Heart left ventricle (tissue), 16 donors: ENCODE measurements around the gene VAPA. TPM values are rescaled to one million over a fixed set of nuclear protein-coding genes. Genes with fewer than 3 reads are reported as not detected.
A peak's percentile ranks its signal among the peaks of the same experiment; 100 is the strongest.

Experiments used
- ATAC-seq, 4 donors: fragments of 200-7000 bp; cut with Tn5 transposase; one replicate each; pipeline ENCODE4 v1.9.1; 2020 to 2022; ENCODE audit warnings: moderate library complexity in 4 of 4, mild to moderate bottlenecking in 3 of 4, moderate number of reproducible peaks in 1 of 4
- DNase-seq, 5 donors: peaks; one replicate each; pipeline ENCODE4 v3.0.0-alpha.2; 2020
- H3K27ac ChIP-seq, 12 donors: fragments of 200-600 bp; sonication (generic) in 4 of 12; one replicate each; pipeline versions ENCODE4 v1.5.0 to v1.8.0; 2016 to 2022; ENCODE audit warnings: mild to moderate bottlenecking in 2 of 12
- H3K27me3 ChIP-seq, 9 donors: fragments of 200-600 bp; sonication (generic) in 2 of 9; one replicate each; pipeline versions ENCODE4 v1.5.1 to v1.8.0; 2016 to 2022; ENCODE audit warnings: mild to moderate bottlenecking in 3 of 9
- H3K36me3 ChIP-seq, 9 donors: fragments of 200-600 bp; sonication (generic) in 2 of 9; one replicate each; pipeline versions ENCODE4 v1.5.0 to v1.8.0; 2018 to 2022; ENCODE audit warnings: mild to moderate bottlenecking in 2 of 9
- H3K4me1 ChIP-seq, 12 donors: fragments of 200-600 bp; sonication (generic) in 4 of 12; one replicate each; pipeline versions ENCODE4 v1.5.0 to v1.8.0; 2016 to 2022; ENCODE audit warnings: mild to moderate bottlenecking in 3 of 12
- H3K4me3 ChIP-seq, 12 donors: fragments of 200-600 bp; sonication (generic) in 4 of 12; one replicate each; pipeline versions ENCODE4 v1.5.0 to v1.8.0; 2017 to 2022; ENCODE audit warnings: mild to moderate bottlenecking in 9 of 12, moderate library complexity in 4 of 12
- H3K9me3 ChIP-seq, 12 donors: fragments of 200-600 bp; sonication (generic) in 4 of 12; one replicate each; pipeline versions ENCODE4 v1.5.0 to v1.8.0; 2016 to 2022; ENCODE audit warnings: mild to moderate bottlenecking in 1 of 12
- POLR2A ChIP-seq, 2 donors: fragments of 450-650 bp; IDR thresholded peaks; one replicate each; pipeline ENCODE4 v1.6.1; 2017; ENCODE audit warnings: antibody characterized with exemption in 2 of 2, mild to moderate bottlenecking in 2 of 2, moderate library complexity in 2 of 2
- WGBS, 4 donors: extraction: QIAGEN DNeasy Blood & Tissue Kit in 2 of 4; methylation state at CpG; one replicate each; pipeline versions ENCODE4 v1.1.5 to v1.1.7; 2013 to 2018; 5-methylcytosine and 5-hydroxymethylcytosine counted together
- intact Hi-C, 10 donors: fragments of 100-400 bp; cut with DNase I; formaldehyde crosslinking; loops; one replicate each; pipeline versions ENCODE4 v1.11.1 to v1.14.2; 2022
- long read RNA-seq, 3 donors: library from polyadenylated mRNA; unstranded; transcript quantifications; one replicate each; pipeline ENCODE4 v2.0.0, GENCODE V29; 2020 to 2021
- polyA plus RNA-seq, 2 donors: library from polyadenylated mRNA; stranded (reverse); fragments of 200-250 nt; gene quantifications; one replicate each; pipeline ENCODE4 v1.2.3, GENCODE V29; 2013
- total RNA-seq, 9 donors: library from RNA; depleted of rRNA in 2 of 9; stranded (reverse); fragments of >200 nt in 2 of 9; fragmentation: NEBNext Ultra II Directional in 3 of 9; extraction: Animal tissue kit (Norgen Biotek cat#: 25700) in 3 of 9; gene quantifications; one replicate each; pipeline versions ENCODE4 v1.1.0 to v1.2.4, GENCODE V29; 2016 to 2023
- TF ChIP-seq, protein P1 (sequence below), 12 donors: fragments of 200-600 bp; sonication (generic) in 4 of 12; IDR thresholded peaks; one replicate each; pipeline versions ENCODE4 v1.5.0 to v1.8.0; 2018 to 2022; ENCODE audit warnings: antibody characterized with exemption in 12 of 12, mild to moderate bottlenecking in 5 of 12
- donor health status: ischemic (EF 13 %, LVEDD 7.1; RV severe dilation, severe dysfunction).
- donor health status: healthy with polysubstance abuse.
- donor health status: DM: no; HTN: yes; CAD: no.
- donor health status: DM: no; HTN: no; CAD: no.
- donor health status: ischemic (EF 25% LVEDD 6.9; RV normal size, moderate dysfunction).
- donor health status: ischemic (EF 25% LVEDD 5.7; RV mildly dilated, moderate dysfunction).
- donor health status: healthy.
- donor health status: DM: yes; HTN: yes; CAD: no.
- donor health status: ischemic (EF 35%, LVEDD 5.7; RV mildly dilated, moderate dysfunction).
- donor health status: nonischemic (EF 11% LVEDD 7.7; RV severe dilation, severe dysfunction).
- donor health status: DM: yes; HTN: yes; CAD: no.
- donor health status: PGD.
- donor health status: ischemic (EF 29% LVEDD 5.4; RV normal size, mild dysfunction).
- donor health status: nonischemic (EF 23%, LVEDD 6.1; RV moderate dilation, normal function).

Gene VAPA, protein sequence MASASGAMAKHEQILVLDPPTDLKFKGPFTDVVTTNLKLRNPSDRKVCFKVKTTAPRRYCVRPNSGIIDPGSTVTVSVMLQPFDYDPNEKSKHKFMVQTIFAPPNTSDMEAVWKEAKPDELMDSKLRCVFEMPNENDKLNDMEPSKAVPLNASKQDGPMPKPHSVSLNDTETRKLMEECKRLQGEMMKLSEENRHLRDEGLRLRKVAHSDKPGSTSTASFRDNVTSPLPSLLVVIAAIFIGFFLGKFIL
- total RNA-seq (100 to 1,000 TPM; 186 to 289 (median 219) TPM), polyA plus RNA-seq (100 to 1,000 TPM; 107 to 186 TPM)
- long read RNA-seq, donor 1, full-length matches to known transcripts, result 308 of 324 reads
- long read RNA-seq, donor 1, partial matches to known transcripts, result 1 of 324 reads
- long read RNA-seq, donor 1, other reads (novel, unspliced or antisense), result 15 of 324 reads
- long read RNA-seq, donor 2, full-length matches to known transcripts, result 1,117 of 1,140 reads
- long read RNA-seq, donor 2, partial matches to known transcripts, result 1 of 1,140 reads
- long read RNA-seq, donor 2, other reads (novel, unspliced or antisense), result 22 of 1,140 reads
- long read RNA-seq, donor 3, full-length matches to known transcripts, result 257 of 266 reads
- long read RNA-seq, donor 3, partial matches to known transcripts, result 0 of 266 reads
- long read RNA-seq, donor 3, other reads (novel, unspliced or antisense), result 9 of 266 reads

DNA sequence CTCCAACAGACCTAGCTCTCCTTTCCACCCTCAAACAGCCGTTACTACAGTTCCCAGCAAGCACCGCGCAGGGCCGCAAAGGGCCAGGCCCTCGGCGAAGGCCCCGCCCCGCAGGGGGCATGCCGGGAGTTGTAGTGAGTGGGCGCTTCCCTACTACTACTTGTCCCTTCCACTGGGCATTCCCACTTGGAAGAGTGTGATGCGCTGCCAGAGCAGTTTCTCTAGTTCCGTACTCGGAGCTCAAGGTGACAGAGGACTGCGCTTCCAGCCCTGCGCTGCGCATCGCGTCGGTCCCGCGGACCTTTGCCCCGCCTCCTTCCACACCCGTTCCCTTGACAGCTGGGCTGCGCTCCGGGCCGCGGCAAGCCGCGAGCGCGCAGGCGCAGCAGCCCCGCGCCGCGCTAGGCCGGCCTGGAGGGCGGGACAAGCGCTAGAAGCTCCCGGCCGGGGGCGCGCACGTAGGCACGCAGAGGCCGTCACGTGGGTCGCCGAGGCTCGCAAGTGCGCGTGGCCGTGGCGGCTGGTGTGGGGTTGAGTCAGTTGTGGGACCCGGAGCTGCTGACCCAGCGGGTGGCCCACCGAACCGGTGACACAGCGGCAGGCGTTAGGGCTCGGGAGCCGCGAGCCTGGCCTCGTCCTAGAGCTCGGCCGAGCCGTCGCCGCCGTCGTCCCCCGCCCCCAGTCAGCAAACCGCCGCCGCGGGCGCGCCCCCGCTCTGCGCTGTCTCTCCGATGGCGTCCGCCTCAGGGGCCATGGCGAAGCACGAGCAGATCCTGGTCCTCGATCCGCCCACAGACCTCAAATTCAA lies at the start of gene VAPA:
TSS of gene VAPA (plus strand) at position 491 of the 808 bp plus-strand sequence. CDS start at position 732, 241 bp downstream.
- peak; percentile 95 to 98 (median 96) for ATAC-seq
- Histone ChIP-seq H3K4me1 (peaks cover 0 to 41% (median 36%) of the 10 kb centered on the region in 12 donors), H3K27ac (peak within 1 kb of the TSS; percentile 99 to 100 (median 99)), H3K9me3 (no peaks in the 10 kb centered on the region), H3K27me3 (no peaks in the 10 kb centered on the region), H3K4me3 (peak within 1 kb of the TSS; percentile 71 to 98 (median 94)), H3K36me3 (no peaks in the 10 kb centered on the region)
- peak; percentile 95 to 98 (median 96) for DNase-seq
- intact Hi-C loops, result loop anchor here in 6 of 10 donors (5.0 to 10.0 kb wide), 11 partner anchors 36 to 614 kb away; partner anchors contain the start of genes RAB31 (in 2 of the 6), NAPG (in 1 of the 6) and PPP4R1 (in 1 of the 6)
- TF ChIP-seq, protein P1, sequence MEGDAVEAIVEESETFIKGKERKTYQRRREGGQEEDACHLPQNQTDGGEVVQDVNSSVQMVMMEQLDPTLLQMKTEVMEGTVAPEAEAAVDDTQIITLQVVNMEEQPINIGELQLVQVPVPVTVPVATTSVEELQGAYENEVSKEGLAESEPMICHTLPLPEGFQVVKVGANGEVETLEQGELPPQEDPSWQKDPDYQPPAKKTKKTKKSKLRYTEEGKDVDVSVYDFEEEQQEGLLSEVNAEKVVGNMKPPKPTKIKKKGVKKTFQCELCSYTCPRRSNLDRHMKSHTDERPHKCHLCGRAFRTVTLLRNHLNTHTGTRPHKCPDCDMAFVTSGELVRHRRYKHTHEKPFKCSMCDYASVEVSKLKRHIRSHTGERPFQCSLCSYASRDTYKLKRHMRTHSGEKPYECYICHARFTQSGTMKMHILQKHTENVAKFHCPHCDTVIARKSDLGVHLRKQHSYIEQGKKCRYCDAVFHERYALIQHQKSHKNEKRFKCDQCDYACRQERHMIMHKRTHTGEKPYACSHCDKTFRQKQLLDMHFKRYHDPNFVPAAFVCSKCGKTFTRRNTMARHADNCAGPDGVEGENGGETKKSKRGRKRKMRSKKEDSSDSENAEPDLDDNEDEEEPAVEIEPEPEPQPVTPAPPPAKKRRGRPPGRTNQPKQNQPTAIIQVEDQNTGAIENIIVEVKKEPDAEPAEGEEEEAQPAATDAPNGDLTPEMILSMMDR (IDR thresholded peaks at IDR 0.05), result no peak
- peak in 1 of 2 donors; percentile 87 for TF ChIP-seq POLR2A (IDR thresholded peaks at IDR 0.05)
- 0% methylated on average over 38 to 87 of the region's 87 CpGs for WGBS, 4 donors

DNA sequence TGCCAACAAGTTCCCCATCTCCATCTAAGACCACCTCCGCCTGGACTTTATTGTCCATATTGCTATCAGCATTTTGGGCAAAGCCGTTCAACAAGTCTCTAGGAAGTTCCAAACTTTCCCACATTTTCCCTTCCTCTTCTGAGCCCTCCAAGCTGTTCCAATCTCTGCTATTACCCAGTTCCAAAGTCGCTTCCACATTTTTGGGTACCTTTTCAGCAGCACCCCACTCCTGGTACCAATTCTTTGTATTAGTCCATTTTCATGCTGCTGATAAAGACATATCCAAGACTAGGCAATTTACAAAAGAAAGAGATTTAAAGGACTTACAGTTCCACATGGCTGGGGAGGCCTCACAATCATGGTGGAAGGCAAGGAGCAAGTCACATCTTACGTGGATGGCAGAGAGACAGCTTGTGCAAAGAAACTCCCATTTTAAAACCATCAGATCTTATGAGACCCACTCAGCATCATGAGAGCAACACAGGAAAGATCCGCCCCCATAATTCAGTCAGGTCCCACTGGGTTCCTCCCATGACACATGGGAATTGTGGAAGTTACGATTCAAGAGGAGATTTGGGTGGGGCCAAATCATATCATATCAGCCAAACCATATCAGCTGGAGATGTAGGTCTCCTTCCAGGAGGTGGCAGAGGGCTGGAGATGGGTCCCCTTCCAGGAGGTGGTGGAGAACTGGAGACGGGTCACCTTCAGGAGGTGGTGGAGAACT lies 47.9 kb upstream of the VAPA start:
- WGBS, 4 donors, result 87 to 97% (median 94%) methylated on average over 7 of the region's 7 CpGs
- DNase-seq (no peak), ATAC-seq (no peak)
- Histone ChIP-seq H3K4me1 (peaks cover 0 to 16% (median 0%) of the 10 kb centered on the region in 12 donors), H3K27ac (no peak overlapping the region), H3K4me3 (no peak overlapping the region), H3K27me3 (no peaks in the 10 kb centered on the region), H3K9me3 (peaks cover 0 to 16% (median 8%) of the 10 kb centered on the region in 12 donors), H3K36me3 (peaks cover 0 to 6% (median 0%) of the 10 kb centered on the region in 9 donors)
- TF ChIP-seq POLR2A (IDR thresholded peaks at IDR 0.05), result no peak
- TF ChIP-seq, protein P1 (IDR thresholded peaks at IDR 0.05), result no peak
- intact Hi-C loops, result no loop called here

DNA sequence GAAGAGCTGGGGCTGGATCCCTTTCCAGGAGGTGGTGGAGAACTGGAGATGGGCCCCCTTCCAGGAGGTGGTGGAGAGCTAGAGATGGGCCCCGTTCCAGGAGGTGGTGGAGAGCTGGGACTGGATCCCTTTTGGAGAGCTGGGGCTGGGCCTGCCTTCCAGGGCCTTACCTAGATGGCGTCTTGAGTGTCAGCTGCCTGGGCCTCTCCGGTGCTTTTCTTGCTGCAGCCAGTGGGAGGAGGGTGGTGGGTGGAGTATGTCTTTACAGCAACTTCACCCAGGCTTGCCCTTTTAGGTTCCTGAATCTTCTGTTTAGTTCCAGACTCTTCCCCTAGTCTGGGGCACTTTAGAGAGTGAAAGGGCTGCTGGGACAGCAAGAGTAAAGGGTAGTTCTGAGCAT lies 47.2 kb upstream of the VAPA start:
- Histone ChIP-seq H3K9me3 (peaks cover 0 to 16% (median 8%) of the 10 kb centered on the region in 12 donors), H3K4me3 (no peak overlapping the region), H3K4me1 (peaks cover 0 to 16% (median 0%) of the 10 kb centered on the region in 12 donors), H3K36me3 (no peaks in the 10 kb centered on the region), H3K27ac (no peak overlapping the region), H3K27me3 (no peaks in the 10 kb centered on the region)
- WGBS, 4 donors, result 84 to 96% (median 95%) methylated on average over 3 of the region's 3 CpGs
- no peak for DNase-seq
- intact Hi-C loops, result no loop called here
- no peak for ATAC-seq
- TF ChIP-seq POLR2A (IDR thresholded peaks at IDR 0.05), result no peak
- TF ChIP-seq, protein P1 (IDR thresholded peaks at IDR 0.05), result no peak
